Central memory CD8-positive, alpha-beta T cell (primary cell): ENCODE results near the gene OGDHL.

Experiments
- ATAC-seq: fragments of 150-1000 bp; cut with Tn5 transposase; replicated peaks from 2 replicates; pipeline ENCODE4 v1.10.0; 2022; ENCODE audit warnings: mild to moderate bottlenecking, moderate FRiP score, moderate number of reproducible peaks; ENCODE audit not compliant: poor library complexity, severe bottlenecking; ENCODE audit errors: extremely low read depth
- DNase-seq, 2 donors: peaks; one replicate each; pipeline ENCODE4 v3.0.0; 2021; ENCODE audit warnings: low spot score in 2 of 2
- H3K27ac Mint-ChIP-seq: one replicate; pipeline ENCODE4 v1.8.0; 2022; ENCODE audit warnings: low read depth, mild to moderate bottlenecking, moderate library complexity, mixed read lengths
- H3K27me3 Mint-ChIP-seq: one replicate; pipeline ENCODE4 v1.8.0; 2022; ENCODE audit warnings: mixed read lengths
- H3K36me3 Mint-ChIP-seq: one replicate; pipeline ENCODE4 v1.8.0; 2022; ENCODE audit warnings: mild to moderate bottlenecking, moderate library complexity, mixed read lengths; ENCODE audit not compliant: insufficient read depth
- H3K4me1 Mint-ChIP-seq: one replicate; pipeline ENCODE4 v1.8.0; 2022; ENCODE audit warnings: mixed read lengths
- H3K4me3 Mint-ChIP-seq: one replicate; pipeline ENCODE4 v1.8.0; 2022; ENCODE audit warnings: mild to moderate bottlenecking, moderate library complexity, mixed read lengths
- H3K9me3 Mint-ChIP-seq: one replicate; pipeline ENCODE4 v1.8.0; 2022; ENCODE audit warnings: mixed read lengths

Gene OGDHL

GRCh38 chr10:49690698-49691356 lies 71.3 kb downstream of the OGDHL start:
- no peak overlapping the region for H3K27ac Mint-ChIP-seq
- peaks cover 74% of the 10 kb centered on the region for H3K27me3 Mint-ChIP-seq
- no peak for DNase-seq
- no peaks in the 10 kb centered on the region for H3K4me1 Mint-ChIP-seq
- no peaks in the 10 kb centered on the region for H3K36me3 Mint-ChIP-seq
- H3K4me3 Mint-ChIP-seq, result no peak overlapping the region
- no peaks in the 10 kb centered on the region for H3K9me3 Mint-ChIP-seq
- ATAC-seq, result no peak

- peaks cover 74% of the 10 kb centered on the region for H3K27me3 Mint-ChIP-seq
- ATAC-seq (no peak), DNase-seq (no peak)
- H3K27ac Mint-ChIP-seq, result no peak overlapping the region
- H3K9me3 Mint-ChIP-seq, result no peaks in the 10 kb centered on the region
- H3K4me1 Mint-ChIP-seq, result no peaks in the 10 kb centered on the region
- no peak overlapping the region for H3K4me3 Mint-ChIP-seq
- no peaks in the 10 kb centered on the region for H3K36me3 Mint-ChIP-seq
Measured at GRCh38 chr10:49689882-49690510, 72.1 kb downstream of the OGDHL start.

- ATAC-seq, result no peak
- Mint-ChIP-seq H3K27me3 (peaks cover 65% of the 10 kb centered on the region), H3K4me3 (no peak overlapping the region), H3K4me1 (no peaks in the 10 kb centered on the region), H3K36me3 (no peaks in the 10 kb centered on the region), H3K9me3 (no peaks in the 10 kb centered on the region), H3K27ac (no peak overlapping the region)
- no peak for DNase-seq
Measured at GRCh38 chr10:49688920-49689319, 73.2 kb downstream of the OGDHL start.

GRCh38 chr10:49688261-49688846 lies 73.8 kb downstream of the OGDHL start:
- Mint-ChIP-seq H3K4me1 (no peaks in the 10 kb centered on the region), H3K9me3 (no peaks in the 10 kb centered on the region), H3K36me3 (no peaks in the 10 kb centered on the region), H3K4me3 (no peak overlapping the region), H3K27ac (no peak overlapping the region), H3K27me3 (peaks cover 59% of the 10 kb centered on the region)
- DNase-seq (no peak), ATAC-seq (no peak)

- no peaks in the 10 kb centered on the region for H3K36me3 Mint-ChIP-seq
- H3K4me1 Mint-ChIP-seq, result no peaks in the 10 kb centered on the region
- no peak for DNase-seq
- ATAC-seq, result no peak
- peaks cover 54% of the 10 kb centered on the region for H3K27me3 Mint-ChIP-seq
- H3K9me3 Mint-ChIP-seq, result no peaks in the 10 kb centered on the region
- no peak overlapping the region for H3K27ac Mint-ChIP-seq
- H3K4me3 Mint-ChIP-seq, result no peak overlapping the region
Measured at GRCh38 chr10:49686651-49687050, 75.5 kb downstream of the OGDHL start.
